GM21529 (cell line): Measurements from ENCODE around the gene CRBN.
A peak's percentile ranks its signal among the peaks of the same experiment; 100 is the strongest.

Source experiments
- ATAC-seq: cut with Tn5 transposase; IDR thresholded peaks from one replicate; pipeline ENCODE4 v1.9.1; 2021; ENCODE audit not compliant: unreplicated experiment

Gene CRBN

GRCh38 chr3:3110749-3111361 is 68.6 kb downstream of the CRBN start:
- ATAC-seq: peak; percentile 39

GRCh38 chr3:3110299-3110630 is 69.2 kb downstream of the CRBN start, which contains the start of gene IL5RA:
TSS of gene IL5RA (minus strand) at chr3:3110374. CDS start at chr3:3104984, 5,390 bp downstream.
- peak; percentile 50 for ATAC-seq

GRCh38 chr3:3109407-3110298 is 69.8 kb downstream of the CRBN start:
- peak; percentile 72 for ATAC-seq

GRCh38 chr3:3107858-3108257 is 71.6 kb downstream of the CRBN start:
- ATAC-seq: no peak

GRCh38 chr3:3107181-3107580 is 72.3 kb downstream of the CRBN start:
- ATAC-seq: no peak

GRCh38 chr3:3105815-3106214 is 73.7 kb downstream of the CRBN start:
- no peak for ATAC-seq

GRCh38 chr3:3105246-3105645 is 74.2 kb downstream of the CRBN start:
- no peak for ATAC-seq

- no peak for ATAC-seq
Measured at GRCh38 chr3:3102751-3103150, 76.7 kb downstream of the CRBN start.

- ATAC-seq: peak; percentile 62
Measured at GRCh38 chr3:3101660-3102458, 77.6 kb downstream of the CRBN start.
